ENCODE measurements around the gene TUBGCP3.

TUBGCP3 gene

DNA sequence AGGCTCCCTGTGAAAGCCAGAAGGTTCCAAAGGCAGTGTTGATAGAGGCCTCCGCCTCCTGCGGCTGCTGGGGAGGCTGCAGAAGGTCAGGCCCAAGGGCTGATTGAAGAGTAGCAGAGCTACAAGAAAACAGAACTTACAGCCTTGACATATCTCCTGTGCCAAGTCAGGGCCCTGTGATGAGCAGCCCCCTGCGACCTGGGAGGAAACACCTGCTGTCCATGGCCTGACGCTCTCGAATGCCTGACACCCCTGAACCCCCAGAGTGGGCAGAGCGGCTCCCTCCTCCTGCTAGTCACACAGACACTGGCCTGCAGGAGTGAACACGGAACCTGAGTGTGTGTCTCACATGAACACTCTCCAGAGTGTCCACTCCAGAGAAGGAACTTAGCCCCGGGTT, 38.2 kb upstream of the TUBGCP3 start:
- Histone ChIP-seq H3K4me1 (ENCODE audit: control insufficient read depth, insufficient read depth, low read length, poor library complexity, severe bottlenecking) (no peaks in the 10 kb centered on the region), H3K36me3 (ENCODE audit: control insufficient read depth, insufficient read depth, low read length) (no peaks in the 10 kb centered on the region), H3K27me3 (replicated peaks; ENCODE audit: control insufficient read depth, insufficient read depth, low read length, poor library complexity, severe bottlenecking) (no peaks in the 10 kb centered on the region), H3K27ac (ENCODE audit: insufficient read depth, low read length, poor library complexity, severe bottlenecking) (no peak overlapping the region), H3K4me3 (ENCODE audit: insufficient read depth, low read depth, low read length, poor library complexity, severe bottlenecking) (no peak overlapping the region), H3K9me3 (ENCODE audit: control insufficient read depth, low read length) (no peaks in the 10 kb centered on the region)
- DNase-seq = no peak

DNA sequence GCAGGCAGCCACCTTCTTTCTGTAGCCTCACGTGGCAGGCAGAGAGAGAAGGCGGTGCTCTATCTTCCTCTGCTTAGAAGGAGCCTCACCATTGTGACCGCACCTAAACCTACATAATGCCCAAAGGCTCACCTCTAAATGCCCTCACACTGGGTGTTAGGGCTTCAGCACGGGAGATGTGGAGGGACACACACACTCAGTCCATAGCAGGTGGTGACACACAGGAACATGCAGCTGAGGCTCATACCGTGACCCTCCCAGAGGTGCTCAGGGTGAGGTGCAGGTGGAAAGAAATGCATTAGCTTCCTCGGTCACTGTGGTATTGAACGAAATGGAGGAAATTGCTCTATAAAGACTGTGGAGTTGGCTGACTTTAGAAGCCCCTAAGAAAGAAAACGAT, 37.7 kb upstream of the TUBGCP3 start:
- Histone ChIP-seq H3K36me3 (ENCODE audit: control insufficient read depth, insufficient read depth, low read length) (no peaks in the 10 kb centered on the region), H3K9me3 (ENCODE audit: control insufficient read depth, low read length) (no peaks in the 10 kb centered on the region), H3K27me3 (replicated peaks; ENCODE audit: control insufficient read depth, insufficient read depth, low read length, poor library complexity, severe bottlenecking) (no peaks in the 10 kb centered on the region), H3K4me1 (ENCODE audit: control insufficient read depth, insufficient read depth, low read length, poor library complexity, severe bottlenecking) (no peaks in the 10 kb centered on the region), H3K4me3 (ENCODE audit: insufficient read depth, low read depth, low read length, poor library complexity, severe bottlenecking) (no peak overlapping the region), H3K27ac (ENCODE audit: insufficient read depth, low read length, poor library complexity, severe bottlenecking) (no peak overlapping the region)
- DNase-seq = no peak

DNA sequence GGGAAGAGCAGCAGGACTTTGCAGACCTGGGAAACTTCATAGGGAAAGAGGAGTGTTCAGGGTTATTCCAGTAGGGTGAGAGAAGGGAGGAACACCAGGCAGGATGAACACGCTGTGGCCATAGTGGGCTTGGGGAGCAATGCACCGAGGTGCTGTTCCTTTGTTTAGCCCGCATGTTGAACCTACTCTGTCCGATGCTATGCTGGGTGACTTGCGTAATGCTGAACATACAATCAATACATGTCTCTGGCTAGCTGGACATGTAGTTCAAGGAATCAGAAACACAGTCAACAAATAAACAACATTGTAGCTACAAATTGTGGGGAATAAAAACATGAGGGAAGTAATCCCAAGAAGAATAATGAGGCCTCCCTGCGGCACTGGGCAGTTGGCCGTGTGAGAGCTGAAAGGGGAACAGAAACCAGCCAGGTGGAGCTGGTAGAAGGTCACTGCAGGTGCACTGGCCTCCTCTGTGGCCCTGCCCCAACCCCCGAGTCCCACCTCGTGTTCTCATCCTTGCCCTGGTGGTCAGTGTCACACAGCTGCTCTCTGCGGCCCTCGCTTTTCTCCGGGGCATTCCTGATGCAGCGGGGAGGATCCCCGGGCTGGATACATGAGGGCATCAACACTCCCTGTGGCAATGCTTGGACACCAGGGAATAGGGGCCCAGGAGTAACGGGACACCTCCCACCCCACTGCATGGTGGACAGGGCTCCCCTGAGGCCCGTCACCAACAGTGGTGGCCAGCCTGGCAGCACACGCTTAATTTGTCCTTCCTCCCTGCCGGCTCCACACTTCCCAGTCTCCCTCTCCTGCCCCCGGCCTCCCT, 36.9 kb upstream of the TUBGCP3 start:
- no peaks in the 10 kb centered on the region for H3K36me3 ChIP-seq (ENCODE audit: control insufficient read depth, insufficient read depth, low read length)
- H3K27ac ChIP-seq (ENCODE audit: insufficient read depth, low read length, poor library complexity, severe bottlenecking) = no peak overlapping the region
- no peak for DNase-seq
- H3K4me1 ChIP-seq (ENCODE audit: control insufficient read depth, insufficient read depth, low read length, poor library complexity, severe bottlenecking) = no peaks in the 10 kb centered on the region
- no peaks in the 10 kb centered on the region for H3K9me3 ChIP-seq (ENCODE audit: control insufficient read depth, low read length)
- H3K27me3 ChIP-seq (replicated peaks; ENCODE audit: control insufficient read depth, insufficient read depth, low read length, poor library complexity, severe bottlenecking) = no peaks in the 10 kb centered on the region
- no peak overlapping the region for H3K4me3 ChIP-seq (ENCODE audit: insufficient read depth, low read depth, low read length, poor library complexity, severe bottlenecking)

DNA sequence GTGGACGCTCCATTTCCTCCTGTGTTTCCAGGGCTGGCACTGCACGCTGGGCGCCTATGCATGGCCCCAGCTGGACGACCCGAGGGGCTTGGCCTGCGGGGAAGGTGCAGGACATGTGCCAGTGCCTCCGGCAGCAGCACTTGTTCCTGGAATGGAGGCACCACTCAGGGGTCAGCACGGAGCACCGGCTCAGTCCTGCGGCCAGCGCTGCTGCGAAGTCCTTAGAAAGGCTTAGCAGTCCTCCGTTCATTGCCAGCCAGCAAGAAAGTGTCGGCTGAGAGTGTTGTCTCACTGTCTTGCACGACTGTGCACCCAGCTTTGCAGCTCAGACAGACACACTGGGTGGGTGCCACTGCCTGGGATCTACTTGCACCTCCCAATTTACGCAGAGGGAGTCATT, 36.1 kb upstream of the TUBGCP3 start:
- no peak overlapping the region for H3K27ac ChIP-seq (ENCODE audit: insufficient read depth, low read length, poor library complexity, severe bottlenecking)
- no peaks in the 10 kb centered on the region for H3K27me3 ChIP-seq (replicated peaks; ENCODE audit: control insufficient read depth, insufficient read depth, low read length, poor library complexity, severe bottlenecking)
- no peak overlapping the region for H3K4me3 ChIP-seq (ENCODE audit: insufficient read depth, low read depth, low read length, poor library complexity, severe bottlenecking)
- DNase-seq = no peak
- no peaks in the 10 kb centered on the region for H3K9me3 ChIP-seq (ENCODE audit: control insufficient read depth, low read length)
- no peaks in the 10 kb centered on the region for H3K36me3 ChIP-seq (ENCODE audit: control insufficient read depth, insufficient read depth, low read length)
- no peaks in the 10 kb centered on the region for H3K4me1 ChIP-seq (ENCODE audit: control insufficient read depth, insufficient read depth, low read length, poor library complexity, severe bottlenecking)

DNA sequence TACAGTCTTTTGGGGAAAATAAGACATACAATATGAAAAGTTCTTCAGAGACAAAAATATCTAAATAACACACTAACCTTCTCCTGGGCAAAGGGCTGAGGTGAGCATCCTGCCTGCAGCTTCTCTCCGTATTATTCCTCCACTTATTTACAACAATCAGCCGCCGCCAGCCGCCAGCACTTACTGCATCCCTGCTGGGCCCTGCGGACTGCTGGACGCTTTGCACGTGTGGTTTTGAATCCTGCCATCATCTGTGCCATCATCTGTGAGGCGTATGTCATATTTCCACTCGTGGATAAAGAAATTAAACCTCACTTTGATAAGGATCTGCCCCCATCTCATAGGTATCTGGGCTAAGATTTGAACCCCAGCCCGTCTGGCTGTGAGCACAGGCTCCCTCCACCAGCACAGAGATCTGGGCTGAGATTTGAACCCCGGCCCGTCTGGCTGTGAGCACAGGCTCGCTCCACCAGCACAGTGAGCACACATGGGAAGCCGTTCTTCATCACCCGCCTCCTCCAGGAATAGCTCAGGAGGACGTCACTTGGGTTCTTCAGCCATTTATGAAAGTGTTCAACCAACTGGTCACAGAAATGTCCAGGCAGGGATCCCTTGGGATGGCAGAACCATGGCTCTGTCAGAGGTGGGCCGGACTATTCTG, 35.2 kb upstream of the TUBGCP3 start:
- Histone ChIP-seq H3K27ac (ENCODE audit: insufficient read depth, low read length, poor library complexity, severe bottlenecking) (no peak overlapping the region), H3K9me3 (ENCODE audit: control insufficient read depth, low read length) (no peaks in the 10 kb centered on the region), H3K36me3 (ENCODE audit: control insufficient read depth, insufficient read depth, low read length) (no peaks in the 10 kb centered on the region), H3K4me1 (ENCODE audit: control insufficient read depth, insufficient read depth, low read length, poor library complexity, severe bottlenecking) (no peaks in the 10 kb centered on the region), H3K27me3 (replicated peaks; ENCODE audit: control insufficient read depth, insufficient read depth, low read length, poor library complexity, severe bottlenecking) (no peaks in the 10 kb centered on the region), H3K4me3 (ENCODE audit: insufficient read depth, low read depth, low read length, poor library complexity, severe bottlenecking) (no peak overlapping the region)
- DNase-seq = no peak

DNA sequence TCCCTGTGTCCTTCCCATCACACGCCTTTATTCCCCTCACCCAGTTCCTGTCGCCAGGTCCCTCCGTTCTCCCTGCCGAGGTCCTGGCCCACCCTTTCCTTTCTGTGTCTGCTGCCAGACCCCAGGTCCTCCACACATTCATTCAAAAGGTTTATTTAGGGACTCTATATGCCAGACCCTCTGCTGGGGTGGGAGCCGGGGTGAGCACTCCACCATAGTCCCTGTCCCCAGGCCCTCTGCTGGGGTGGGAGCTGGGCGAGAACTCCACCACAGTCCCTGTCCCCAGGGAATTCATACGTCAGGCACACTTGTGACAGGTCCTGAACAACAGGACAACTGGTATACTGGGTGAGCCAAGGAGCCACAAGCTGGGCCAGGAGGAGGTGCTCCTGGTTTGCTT, 34.4 kb upstream of the TUBGCP3 start:
- Histone ChIP-seq H3K4me1 (ENCODE audit: control insufficient read depth, insufficient read depth, low read length, poor library complexity, severe bottlenecking) (no peaks in the 10 kb centered on the region), H3K27me3 (replicated peaks; ENCODE audit: control insufficient read depth, insufficient read depth, low read length, poor library complexity, severe bottlenecking) (no peaks in the 10 kb centered on the region), H3K36me3 (ENCODE audit: control insufficient read depth, insufficient read depth, low read length) (no peaks in the 10 kb centered on the region), H3K27ac (ENCODE audit: insufficient read depth, low read length, poor library complexity, severe bottlenecking) (no peak overlapping the region), H3K4me3 (ENCODE audit: insufficient read depth, low read depth, low read length, poor library complexity, severe bottlenecking) (no peak overlapping the region), H3K9me3 (ENCODE audit: control insufficient read depth, low read length) (no peaks in the 10 kb centered on the region)
- no peak for DNase-seq

DNA sequence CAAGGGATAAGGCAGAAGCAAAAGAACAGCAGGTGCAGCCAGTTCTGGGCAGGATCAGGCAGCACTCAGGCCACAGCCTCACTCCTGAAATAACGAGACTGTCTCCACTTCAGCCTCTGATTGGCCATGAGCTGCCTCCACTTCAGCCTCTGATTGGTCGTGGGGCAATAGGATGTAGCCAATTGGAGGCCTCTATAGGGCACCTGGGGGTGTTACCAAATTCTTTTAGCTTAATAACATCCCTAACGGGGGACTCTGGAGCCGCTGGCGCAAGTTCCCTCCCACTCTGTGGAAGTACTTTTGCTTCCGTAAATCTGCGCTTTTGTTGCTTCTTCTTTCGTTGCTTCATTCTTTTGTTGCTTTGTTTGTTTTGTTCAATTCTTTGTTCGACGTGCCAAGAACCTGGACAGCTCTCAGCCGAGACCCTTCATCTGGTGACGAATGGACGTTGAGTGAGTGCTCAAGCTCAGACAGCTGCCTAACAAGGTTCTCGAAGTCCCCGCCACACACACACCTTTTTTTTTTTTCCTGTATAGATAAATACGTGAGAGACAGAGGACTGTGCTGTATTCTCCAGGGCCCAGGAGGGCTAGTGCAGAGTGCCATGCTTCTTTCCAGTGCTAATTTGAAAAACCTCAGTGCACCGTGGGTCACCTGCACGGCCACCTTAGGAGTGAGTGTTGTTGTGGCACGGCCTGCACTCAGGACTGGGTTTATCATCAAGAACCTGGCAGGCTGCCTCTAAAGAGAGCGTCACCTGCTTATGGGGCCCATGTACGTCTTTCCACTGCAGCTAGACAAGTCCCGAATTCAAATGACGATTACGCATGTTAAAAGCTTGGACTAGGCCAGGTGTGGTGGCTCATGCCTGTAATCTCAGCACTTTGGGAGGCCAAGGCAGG, 32.0 kb upstream of the TUBGCP3 start:
- Histone ChIP-seq H3K27me3 (replicated peaks; ENCODE audit: control insufficient read depth, insufficient read depth, low read length, poor library complexity, severe bottlenecking) (no peaks in the 10 kb centered on the region), H3K4me1 (ENCODE audit: control insufficient read depth, insufficient read depth, low read length, poor library complexity, severe bottlenecking) (no peaks in the 10 kb centered on the region), H3K27ac (ENCODE audit: insufficient read depth, low read length, poor library complexity, severe bottlenecking) (no peak overlapping the region), H3K36me3 (ENCODE audit: control insufficient read depth, insufficient read depth, low read length) (no peaks in the 10 kb centered on the region), H3K4me3 (ENCODE audit: insufficient read depth, low read depth, low read length, poor library complexity, severe bottlenecking) (no peak overlapping the region), H3K9me3 (ENCODE audit: control insufficient read depth, low read length) (no peaks in the 10 kb centered on the region)
- no peak for DNase-seq

DNA sequence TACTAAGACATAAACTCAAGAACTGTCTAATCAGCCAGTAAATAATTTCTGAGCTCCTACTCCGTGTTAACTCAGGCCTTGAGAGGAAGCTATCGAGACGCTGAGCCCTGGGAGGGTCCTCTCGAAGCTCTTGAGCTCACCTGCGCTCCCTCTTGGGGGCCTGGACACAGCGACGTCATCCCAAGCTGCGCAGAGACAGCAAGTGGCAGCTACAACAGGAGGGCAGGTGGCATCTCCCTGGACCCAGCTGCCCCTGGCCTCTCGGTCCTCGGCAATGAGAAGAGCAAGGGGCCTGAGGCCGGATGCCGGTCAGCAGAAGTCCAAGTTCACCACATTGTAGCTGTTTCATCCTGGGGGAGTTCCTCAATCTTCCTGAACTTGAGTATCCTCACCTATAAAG, 30.5 kb upstream of the TUBGCP3 start:
- Histone ChIP-seq H3K9me3 (ENCODE audit: control insufficient read depth, low read length) (no peaks in the 10 kb centered on the region), H3K27ac (ENCODE audit: insufficient read depth, low read length, poor library complexity, severe bottlenecking) (no peak overlapping the region), H3K4me3 (ENCODE audit: insufficient read depth, low read depth, low read length, poor library complexity, severe bottlenecking) (no peak overlapping the region), H3K4me1 (ENCODE audit: control insufficient read depth, insufficient read depth, low read length, poor library complexity, severe bottlenecking) (no peaks in the 10 kb centered on the region), H3K27me3 (replicated peaks; ENCODE audit: control insufficient read depth, insufficient read depth, low read length, poor library complexity, severe bottlenecking) (no peaks in the 10 kb centered on the region), H3K36me3 (ENCODE audit: control insufficient read depth, insufficient read depth, low read length) (no peaks in the 10 kb centered on the region)
- no peak for DNase-seq

DNA sequence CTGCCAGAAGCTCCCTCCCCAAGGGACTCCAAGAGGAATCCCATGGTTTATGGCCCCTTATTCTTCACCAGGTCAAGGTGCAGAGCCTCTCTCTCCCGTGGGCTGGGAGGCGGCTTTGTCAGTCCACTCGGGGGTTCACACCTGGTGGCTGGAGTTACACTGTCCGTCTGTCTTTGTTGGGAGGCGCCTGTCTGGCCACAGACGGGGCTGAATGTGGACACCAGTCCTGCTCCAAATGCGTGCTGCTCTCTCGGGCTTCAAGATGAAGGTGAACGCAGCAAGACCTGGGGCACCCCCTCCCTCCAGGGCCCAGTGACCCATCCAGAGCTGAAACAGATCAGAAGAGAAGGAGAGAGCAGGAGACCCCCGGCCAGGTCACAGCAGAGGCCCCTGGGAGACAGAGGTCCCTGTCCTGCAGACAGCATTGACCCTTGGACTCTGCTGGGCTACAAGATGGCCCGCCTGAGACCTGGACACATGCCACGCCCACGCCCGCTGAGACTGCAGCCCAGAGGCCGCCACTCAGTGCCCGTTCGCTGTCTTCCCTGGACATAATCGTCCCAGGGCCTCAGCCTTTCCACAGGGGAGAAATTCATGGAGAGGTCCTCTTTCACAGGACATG, 29.9 kb upstream of the TUBGCP3 start:
- Histone ChIP-seq H3K4me1 (ENCODE audit: control insufficient read depth, insufficient read depth, low read length, poor library complexity, severe bottlenecking) (no peaks in the 10 kb centered on the region), H3K36me3 (ENCODE audit: control insufficient read depth, insufficient read depth, low read length) (no peaks in the 10 kb centered on the region), H3K27me3 (replicated peaks; ENCODE audit: control insufficient read depth, insufficient read depth, low read length, poor library complexity, severe bottlenecking) (no peaks in the 10 kb centered on the region), H3K9me3 (ENCODE audit: control insufficient read depth, low read length) (no peaks in the 10 kb centered on the region), H3K27ac (ENCODE audit: insufficient read depth, low read length, poor library complexity, severe bottlenecking) (no peak overlapping the region), H3K4me3 (ENCODE audit: insufficient read depth, low read depth, low read length, poor library complexity, severe bottlenecking) (no peak overlapping the region)
- DNase-seq = no peak
